OCI-LY1 (cell line): ENCODE measurements around the gene ZBTB16.

Experiments
- CTCF ChIP-seq: fragments of 200-600 bp; sonication (generic), shearing (Covaris generic); IDR thresholded peaks from 2 replicates; pipeline ENCODE4 v1.5.1; 2017; ENCODE audit warnings: mild to moderate bottlenecking, antibody characterized with exemption, low read length, moderate library complexity, mixed read lengths
- EZH2 ChIP-seq: fragments of 200-600 bp; sonication (generic), shearing (Covaris generic); IDR thresholded peaks from 2 replicates; pipeline ENCODE4 v1.8.0; 2017; ENCODE audit warnings: borderline replicate concordance, mixed run types, mild to moderate bottlenecking, antibody characterized with exemption, low read length, moderate library complexity, mixed read lengths

- TF ChIP-seq CTCF (no peak; the same call in 1 of the 2 replicates), EZH2 (no peak)
Measured at GRCh38 chr11:114277637-114278341, 218.3 kb downstream of the ZBTB16 start.
